ENCODE measurements around the gene MACF1.
"Not testable (repeated sequence)": the region's sequence is repeated elsewhere in the genome, so short reads cannot be mapped to it uniquely, and the experiment has no call there.

Gene MACF1, protein sequence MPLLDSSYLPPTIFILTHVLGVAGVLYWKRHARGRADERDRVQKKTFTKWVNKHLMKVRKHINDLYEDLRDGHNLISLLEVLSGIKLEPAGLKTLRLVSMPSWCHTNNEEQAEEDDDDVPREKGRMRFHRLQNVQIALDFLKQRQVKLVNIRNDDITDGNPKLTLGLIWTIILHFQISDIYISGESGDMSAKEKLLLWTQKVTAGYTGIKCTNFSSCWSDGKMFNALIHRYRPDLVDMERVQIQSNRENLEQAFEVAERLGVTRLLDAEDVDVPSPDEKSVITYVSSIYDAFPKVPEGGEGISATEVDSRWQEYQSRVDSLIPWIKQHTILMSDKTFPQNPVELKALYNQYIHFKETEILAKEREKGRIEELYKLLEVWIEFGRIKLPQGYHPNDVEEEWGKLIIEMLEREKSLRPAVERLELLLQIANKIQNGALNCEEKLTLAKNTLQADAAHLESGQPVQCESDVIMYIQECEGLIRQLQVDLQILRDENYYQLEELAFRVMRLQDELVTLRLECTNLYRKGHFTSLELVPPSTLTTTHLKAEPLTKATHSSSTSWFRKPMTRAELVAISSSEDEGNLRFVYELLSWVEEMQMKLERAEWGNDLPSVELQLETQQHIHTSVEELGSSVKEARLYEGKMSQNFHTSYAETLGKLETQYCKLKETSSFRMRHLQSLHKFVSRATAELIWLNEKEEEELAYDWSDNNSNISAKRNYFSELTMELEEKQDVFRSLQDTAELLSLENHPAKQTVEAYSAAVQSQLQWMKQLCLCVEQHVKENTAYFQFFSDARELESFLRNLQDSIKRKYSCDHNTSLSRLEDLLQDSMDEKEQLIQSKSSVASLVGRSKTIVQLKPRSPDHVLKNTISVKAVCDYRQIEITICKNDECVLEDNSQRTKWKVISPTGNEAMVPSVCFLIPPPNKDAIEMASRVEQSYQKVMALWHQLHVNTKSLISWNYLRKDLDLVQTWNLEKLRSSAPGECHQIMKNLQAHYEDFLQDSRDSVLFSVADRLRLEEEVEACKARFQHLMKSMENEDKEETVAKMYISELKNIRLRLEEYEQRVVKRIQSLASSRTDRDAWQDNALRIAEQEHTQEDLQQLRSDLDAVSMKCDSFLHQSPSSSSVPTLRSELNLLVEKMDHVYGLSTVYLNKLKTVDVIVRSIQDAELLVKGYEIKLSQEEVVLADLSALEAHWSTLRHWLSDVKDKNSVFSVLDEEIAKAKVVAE (N-terminal part only)

GRCh38 chr1:39204441-39205081 lies at the start of gene MACF1:
TSS of gene MACF1 (plus strand) at chr1:39204695. CDS start at chr1:39205023, 328 bp downstream.
- DNase-seq = no peak
- ATAC-seq (replicated peaks) = peak; percentile 74

GRCh38 chr1:39157304-39157703 lies 47.2 kb upstream of the MACF1 start:
- Mint-ChIP-seq H3K27ac (no peak overlapping the region), H3K4me3 (no peak overlapping the region), H3K9me3 (no peaks in the 10 kb centered on the region), H3K4me1 (peaks cover 10 to 39% of the 10 kb centered on the region in 2 donors), H3K27me3 (no peaks in the 10 kb centered on the region), H3K36me3 (peaks cover 7 to 14% of the 10 kb centered on the region in 2 donors)
- ATAC-seq (replicated peaks) (no peak), DNase-seq (no peak)

More at GRCh38 chr1:39204441-39205081, at the start of gene MACF1:
- Mint-ChIP-seq H3K4me3 (peak within 1 kb of the TSS; percentile 84), H3K9me3 (no peaks in the 10 kb centered on the region), H3K27me3 (no peaks in the 10 kb centered on the region), H3K4me1 (peaks cover 27 to 46% of the 10 kb centered on the region in 2 donors), H3K36me3 (peaks cover 3 to 7% of the 10 kb centered on the region in 2 donors), H3K27ac (peak within 1 kb of the TSS; percentile 73)

- ATAC-seq (replicated peaks) (no peak), DNase-seq (no peak)
- H3K4me1 Mint-ChIP-seq = peaks cover 12 to 36% of the 10 kb centered on the region in 2 donors
- H3K4me3 Mint-ChIP-seq = no peak overlapping the region
- no peaks in the 10 kb centered on the region for H3K9me3 Mint-ChIP-seq
- peaks cover 7 to 14% of the 10 kb centered on the region in 2 donors for H3K36me3 Mint-ChIP-seq
- H3K27ac Mint-ChIP-seq = no peak overlapping the region
- no peaks in the 10 kb centered on the region for H3K27me3 Mint-ChIP-seq
These were observed 46.0 kb upstream of the MACF1 start for GRCh38 chr1:39158327-39159086.

- no peaks in the 10 kb centered on the region for H3K9me3 Mint-ChIP-seq
- H3K4me1 Mint-ChIP-seq = peaks cover 13 to 36% of the 10 kb centered on the region in 2 donors
- no peak for ATAC-seq (replicated peaks)
- H3K36me3 Mint-ChIP-seq = peaks cover 4 to 7% of the 10 kb centered on the region in 2 donors
- no peaks in the 10 kb centered on the region for H3K27me3 Mint-ChIP-seq
- H3K27ac Mint-ChIP-seq = peak overlapping the region; percentile 1
- H3K4me3 Mint-ChIP-seq = no peak overlapping the region
- DNase-seq = no peak
These were observed 45.1 kb upstream of the MACF1 start for GRCh38 chr1:39159224-39160036.

DNA sequence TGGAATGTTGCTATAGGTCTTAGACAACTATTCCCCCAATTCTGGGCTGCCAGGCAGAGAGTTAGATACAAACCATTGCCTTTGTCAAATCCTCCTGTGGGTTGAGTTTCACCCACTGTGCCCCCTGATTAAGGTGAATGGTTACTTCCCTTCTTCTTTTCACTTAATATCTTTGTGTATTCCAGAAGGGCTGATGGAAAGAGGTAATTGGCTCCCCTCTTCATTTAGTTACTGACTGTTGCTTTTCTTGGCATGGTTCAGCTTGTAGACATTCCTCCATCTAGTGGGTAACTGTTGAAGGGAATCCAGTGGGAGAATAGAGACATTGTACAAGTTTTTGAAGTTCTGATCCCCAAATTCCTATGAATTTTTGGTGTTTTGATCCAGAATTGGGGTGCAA lies 43.8 kb upstream of the MACF1 start:
- peaks cover 2 to 6% of the 10 kb centered on the region in 2 donors for H3K36me3 Mint-ChIP-seq
- no peak for ATAC-seq (replicated peaks)
- peaks cover 15 to 27% of the 10 kb centered on the region in 2 donors for H3K4me1 Mint-ChIP-seq
- H3K27ac Mint-ChIP-seq = no peak overlapping the region
- no peaks in the 10 kb centered on the region for H3K9me3 Mint-ChIP-seq
- no peak overlapping the region for H3K4me3 Mint-ChIP-seq
- H3K27me3 Mint-ChIP-seq = no peaks in the 10 kb centered on the region
- no peak for DNase-seq

GRCh38 chr1:39161811-39162210 lies 42.7 kb upstream of the MACF1 start:
- not testable (repeated sequence) for H3K27ac Mint-ChIP-seq; H3K36me3 Mint-ChIP-seq; DNase-seq; H3K4me3 Mint-ChIP-seq; H3K9me3 Mint-ChIP-seq; ATAC-seq (replicated peaks); H3K27me3 Mint-ChIP-seq
- H3K4me1 Mint-ChIP-seq = peaks cover 18 to 27% of the 10 kb centered on the region in 2 donors

DNA sequence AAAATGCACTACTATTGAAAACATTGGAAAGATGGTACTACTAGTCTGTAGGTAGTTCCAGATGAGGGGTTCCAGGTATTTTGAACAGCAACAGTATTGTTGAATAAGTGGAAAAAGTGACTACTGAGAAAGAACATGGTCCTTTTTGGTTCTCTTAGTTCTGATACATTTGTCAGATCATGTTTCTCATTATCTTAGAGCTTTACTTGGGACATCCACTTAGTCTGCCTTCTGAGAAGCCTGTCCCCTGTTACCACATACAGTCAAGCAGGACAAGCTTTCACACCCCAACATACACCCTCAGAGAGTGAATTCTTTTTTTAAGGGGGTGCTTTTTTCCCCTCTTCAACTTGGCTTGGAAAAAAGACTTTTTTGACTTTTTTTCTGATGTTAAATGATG lies 41.0 kb upstream of the MACF1 start:
- Mint-ChIP-seq H3K4me1 (peaks cover 18 to 24% of the 10 kb centered on the region in 2 donors), H3K9me3 (no peaks in the 10 kb centered on the region), H3K27ac (no peak overlapping the region), H3K27me3 (no peaks in the 10 kb centered on the region), H3K36me3 (peaks cover 0 to 1% of the 10 kb centered on the region in 2 donors), H3K4me3 (no peak overlapping the region)
- ATAC-seq (replicated peaks) (no peak), DNase-seq (no peak)

DNA sequence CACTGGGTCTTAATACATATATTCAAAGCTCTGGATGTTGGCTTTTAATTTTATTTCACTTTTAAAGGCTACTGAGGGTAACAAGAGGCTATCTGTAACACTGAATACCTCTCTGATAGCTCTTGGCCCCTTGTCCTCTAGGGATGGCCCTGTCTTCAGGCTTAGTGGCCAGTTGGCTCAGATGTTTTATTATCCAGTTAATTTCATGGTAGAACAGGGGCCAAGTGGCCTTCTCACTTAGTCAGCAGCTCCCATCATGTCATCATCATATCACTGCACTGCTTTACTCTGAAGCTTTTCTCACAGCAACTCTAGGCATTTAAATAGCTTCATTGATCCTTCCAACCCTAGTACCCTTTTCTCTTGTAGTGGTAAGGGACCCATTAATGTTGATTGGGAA lies 40.2 kb upstream of the MACF1 start:
- H3K4me3 Mint-ChIP-seq = no peak overlapping the region

GRCh38 chr1:39165049-39165448 lies 39.4 kb upstream of the MACF1 start:
- Mint-ChIP-seq H3K4me1 (peaks cover 8 to 14% of the 10 kb centered on the region in 2 donors), H3K4me3 (no peak overlapping the region)

More for the DNA sequence above, 40.2 kb upstream of the MACF1 start:
- no peaks in the 10 kb centered on the region for H3K27me3 Mint-ChIP-seq
- H3K36me3 Mint-ChIP-seq = peaks cover 0 to 1% of the 10 kb centered on the region in 2 donors
- no peak overlapping the region for H3K27ac Mint-ChIP-seq
- ATAC-seq (replicated peaks) = no peak
- peaks cover 13 to 16% of the 10 kb centered on the region in 2 donors for H3K4me1 Mint-ChIP-seq
- no peaks in the 10 kb centered on the region for H3K9me3 Mint-ChIP-seq
- no peak for DNase-seq

GRCh38 chr1:39165488-39165887 lies 39.0 kb upstream of the MACF1 start:
- Mint-ChIP-seq H3K27ac (no peak overlapping the region), H3K9me3 (no peaks in the 10 kb centered on the region), H3K36me3 (peaks cover 0 to 1% of the 10 kb centered on the region in 2 donors), H3K4me3 (no peak overlapping the region), H3K4me1 (peaks cover 8 to 14% of the 10 kb centered on the region in 2 donors), H3K27me3 (no peaks in the 10 kb centered on the region)
- DNase-seq (no peak), ATAC-seq (replicated peaks) (no peak)

More at GRCh38 chr1:39165049-39165448, 39.4 kb upstream of the MACF1 start:
- Mint-ChIP-seq H3K36me3 (peaks cover 0 to 1% of the 10 kb centered on the region in 2 donors), H3K27me3 (no peaks in the 10 kb centered on the region), H3K9me3 (no peaks in the 10 kb centered on the region), H3K27ac (no peak overlapping the region)
- ATAC-seq (replicated peaks) = no peak
- DNase-seq = no peak

- Mint-ChIP-seq H3K4me3 (no peak overlapping the region), H3K36me3 (peaks cover 0 to 1% of the 10 kb centered on the region in 2 donors), H3K27me3 (no peaks in the 10 kb centered on the region), H3K27ac (no peak overlapping the region), H3K9me3 (no peaks in the 10 kb centered on the region), H3K4me1 (peaks cover 0 to 12% of the 10 kb centered on the region in 2 donors)
- DNase-seq (no peak), ATAC-seq (replicated peaks) (no peak)
These were observed 36.8 kb upstream of the MACF1 start for GRCh38 chr1:39167632-39168209.

Data from stimulated activated naive B cell treated with anti-CD40 and anti-IgM and Interleukin-4, amounts not matched to agents 10 μg/mL and 1 μg/mL and 100 μg/mL, for 72 hours (primary cell).